ENCODE results near the gene CALML6. TPM values are rescaled to one million over a fixed set of nuclear protein-coding genes. Genes with fewer than 3 reads are reported as not detected.
A peak's percentile ranks its signal among the peaks of the same experiment; 100 is the strongest.

CALML6 gene, protein sequence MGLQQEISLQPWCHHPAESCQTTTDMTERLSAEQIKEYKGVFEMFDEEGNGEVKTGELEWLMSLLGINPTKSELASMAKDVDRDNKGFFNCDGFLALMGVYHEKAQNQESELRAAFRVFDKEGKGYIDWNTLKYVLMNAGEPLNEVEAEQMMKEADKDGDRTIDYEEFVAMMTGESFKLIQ
- total RNA-seq (2012; rRNA removed) (not detected in 2 replicates), polyA plus RNA-seq (2012; rRNA removed) (0.52 and 0.91 TPM in 2 replicates), Bru-seq, nascent RNA (percentile 33 among the genes with signal in this experiment), BruChase-seq, experiment 1, labeled RNA remaining after a 6-hour chase (percentile 46 among the genes with signal in this experiment), BruChase-seq, experiment 2, labeled RNA remaining after a 2-hour chase (percentile 34 among the genes with signal in this experiment)
- polyA plus RNA-seq (2012; cell fraction: cytosol; rRNA removed) = not detected in 2 replicates
- polyA plus RNA-seq (2012; cell fraction: nucleus; rRNA removed; ENCODE audit: low replicate concordance) = 10.0 and 15.0 TPM in 2 replicates
- long read RNA-seq = 0 reads

GRCh38 chr1:1914971-1915692 lies at the start of gene CALML6:
CALML6 (plus strand) TSS chr1:1915260; CDS start chr1:1915281, 21 bp downstream.
- Histone ChIP-seq H2BK15ac (ENCODE audit: low read depth, low read length) (no peak within 1 kb of the TSS), H4K5ac (ENCODE audit: low read depth, low read length) (no peak within 1 kb of the TSS), H2AFZ (replicated peaks; ENCODE audit: low read length, poor library complexity) (peak within 1 kb of the TSS; percentile 32), H3K79me1 (ENCODE audit: low read depth in 1 of 2, low read length in 2 of 2) (no peaks in the 10 kb centered on the region), H4K20me1 (ENCODE audit: insufficient read depth, low read length) (no peaks in the 10 kb centered on the region), H3K4me2 (ENCODE audit: low read depth, low read length) (no peak within 1 kb of the TSS), H2BK5ac (ENCODE audit: low read depth, low read length, poor library complexity, severe bottlenecking) (no peak within 1 kb of the TSS), H3K36me3 (ENCODE audit: control insufficient read depth, insufficient read depth, low read length) (no peaks in the 10 kb centered on the region), H4K8ac (ENCODE audit: low read depth in 2 of 2, low read length in 2 of 2) (no peak within 1 kb of the TSS), H3K9me3 (ENCODE audit: control insufficient read depth, insufficient read depth, low read length) (no peaks in the 10 kb centered on the region), H3K27me3 (ENCODE audit: control insufficient read depth, insufficient read depth, low read length) (peaks cover 3% of the 10 kb centered on the region; the same call in 1 of the 2 replicates), H2BK20ac (ENCODE audit: low read depth, low read length) (no peak within 1 kb of the TSS), H2BK120ac (ENCODE audit: low read depth, low read length) (no peak within 1 kb of the TSS), H3K14ac (replicated peaks; ENCODE audit: low read depth, low read length) (no peak within 1 kb of the TSS), H3K18ac (ENCODE audit: low read depth, low read length) (no peak within 1 kb of the TSS), H3K4me3 (ENCODE audit: insufficient read depth, low read depth, low read length) (no peak within 1 kb of the TSS), H2AK9ac (replicated peaks; ENCODE audit: low read depth, low read length, poor library complexity) (peak within 1 kb of the TSS; percentile 76), H4K91ac (ENCODE audit: insufficient read depth, low read depth, low read length) (no peak within 1 kb of the TSS), H3K9me1 (ENCODE audit: insufficient read depth, low read length) (peaks cover 4% of the 10 kb centered on the region; the same call in 1 of the 2 replicates), H3K56ac (ENCODE audit: extremely low read depth, insufficient read depth, low read length) (no peak within 1 kb of the TSS), H3K23ac (ENCODE audit: low read depth, low read length) (no peak within 1 kb of the TSS), H3K27ac (ENCODE audit: insufficient read depth, low read length) (no peak within 1 kb of the TSS), H3K4ac (ENCODE audit: low read depth, low read length) (no peak within 1 kb of the TSS), H3K4me1 (ENCODE audit: control insufficient read depth, insufficient read depth, low read length) (peaks cover 2% of the 10 kb centered on the region; the same call in 1 of the 2 replicates), H2AK5ac (ENCODE audit: low read depth, low read length) (no peak within 1 kb of the TSS), H3K9ac (ENCODE audit: low read depth, low read length) (no peak within 1 kb of the TSS)
- 90% methylated on average over 5 of the region's 15 CpGs; no CpG with 5 or more reads in 1 of the 2 experiments for WGBS, 2 experiments (ENCODE audit: extremely low coverage in 2 of 2, insufficient read length in 1 of 2)
- no TSS peak for BruUV-seq (replicated peaks)
- ChIA-PET POLR2A (ENCODE audit: unreplicated experiment) (no interaction called here), CTCF (no interaction called here)
- no peak for TF ChIP-seq RFX5 (IDR thresholded peaks at IDR 0.05; ENCODE audit: low read depth, low read length)
- no peak for TF ChIP-seq RCOR1 (IDR thresholded peaks at IDR 0.05; ENCODE audit: insufficient replicate concordance, low read length)
- TF ChIP-seq RAD21 (IDR thresholded peaks at IDR 0.05; ENCODE audit: low read length) = no peak
- no peak for TF ChIP-seq MAFK (IDR thresholded peaks at IDR 0.05; ENCODE audit: low read depth, low read length)
- TF ChIP-seq, protein P1, sequence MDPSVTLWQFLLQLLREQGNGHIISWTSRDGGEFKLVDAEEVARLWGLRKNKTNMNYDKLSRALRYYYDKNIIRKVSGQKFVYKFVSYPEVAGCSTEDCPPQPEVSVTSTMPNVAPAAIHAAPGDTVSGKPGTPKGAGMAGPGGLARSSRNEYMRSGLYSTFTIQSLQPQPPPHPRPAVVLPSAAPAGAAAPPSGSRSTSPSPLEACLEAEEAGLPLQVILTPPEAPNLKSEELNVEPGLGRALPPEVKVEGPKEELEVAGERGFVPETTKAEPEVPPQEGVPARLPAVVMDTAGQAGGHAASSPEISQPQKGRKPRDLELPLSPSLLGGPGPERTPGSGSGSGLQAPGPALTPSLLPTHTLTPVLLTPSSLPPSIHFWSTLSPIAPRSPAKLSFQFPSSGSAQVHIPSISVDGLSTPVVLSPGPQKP (IDR thresholded peaks at IDR 0.05; ENCODE audit: borderline replicate concordance, low read depth, low read length) = no peak
- intact Hi-C loops (cut with micrococcal nuclease) = no loop called here
- no peak for ATAC-seq (ENCODE audit: low read depth)
- dilution Hi-C loops (cut with HindIII; ENCODE audit: low sequenced_read_pairs, unreplicated experiment) = no loop called here
- in situ Hi-C loops (cut with MboI; ENCODE audit: low sequenced_read_pairs) = no loop called here
- DNase-seq = no peak

All from IMR-90 (cell line).